GM12892 (cell line): ENCODE measurements around the gene ADA.

Experiments
- POLR2A ChIP-seq: IDR thresholded peaks from 2 replicates; pipeline ENCODE4 v1.6.1; 2011; ENCODE audit warnings: low read depth, low read length, control low read depth
- TAF1 ChIP-seq: IDR thresholded peaks from 2 replicates; pipeline ENCODE4 v1.6.1; 2011; ENCODE audit warnings: low read depth, mild to moderate bottlenecking, control low read depth, low read length, borderline replicate concordance

DNA sequence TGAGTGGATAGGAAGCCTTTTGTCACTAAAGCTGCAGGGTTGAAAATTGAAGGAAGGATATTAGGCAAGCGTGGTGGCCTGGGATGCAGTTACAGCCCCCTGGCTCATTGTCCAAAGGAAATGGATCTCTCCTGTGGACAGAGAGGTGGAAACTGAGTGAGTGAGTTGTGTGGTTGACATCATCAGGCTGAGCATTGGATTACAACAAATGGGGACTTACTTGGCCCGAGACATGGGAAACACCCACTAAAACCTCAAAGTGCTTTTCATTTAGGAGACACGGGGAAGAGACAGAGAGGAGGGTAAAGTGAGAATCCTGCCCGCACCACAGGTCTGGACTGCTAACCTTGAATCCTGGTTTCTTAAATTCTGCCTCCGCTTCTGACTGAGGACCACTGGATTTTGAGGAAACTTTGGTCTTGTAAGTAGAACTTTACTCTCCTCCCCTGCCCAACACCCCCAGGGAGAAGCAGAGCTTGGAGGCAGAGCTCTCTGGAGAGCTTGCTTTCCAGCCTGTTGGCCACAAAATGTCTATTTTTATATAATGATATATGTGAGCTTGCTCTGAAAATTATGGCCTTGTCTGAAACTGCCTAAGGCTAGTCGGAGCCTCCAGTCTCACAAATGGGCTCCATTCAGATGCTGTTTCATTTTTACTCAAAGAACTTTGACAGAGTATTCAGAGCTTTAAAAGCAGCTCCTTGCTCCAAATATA, 69.0 kb downstream of the ADA start, which contains the start of gene PKIG:
- TF ChIP-seq POLR2A (0 out of 2 replicates have a peak, but pooled peaks have one; percentile 22), TAF1 (no peak)
